GM23338 (cell line): ENCODE data around the gene CCDC86. TPM values are rescaled to one million over a fixed set of nuclear protein-coding genes. Genes with fewer than 3 reads are reported as not detected.

ENCODE experiments used
- ATAC-seq: fragments of 200-7000 bp; cut with Tn5 transposase; 3 replicates; pipeline ENCODE4 v1.9.1; 2020
- DNase-seq: peaks from one replicate; pipeline ENCODE4 v3.0.0-alpha.2; 2015; ENCODE audit warnings: low spot score
- H2AFZ ChIP-seq: fragments of 200-600 bp; sonication (generic); 2 replicates; pipeline ENCODE4 v1.8.0; 2016; ENCODE audit warnings: antibody characterized with exemption, mild to moderate bottlenecking, moderate library complexity
- H3F3A ChIP-seq: fragments of 200-600 bp; sonication (generic); replicated peaks from 2 replicates; pipeline ENCODE4 v1.8.0; 2017; ENCODE audit warnings: antibody characterized with exemption, mixed run types, low read depth
- H3K27ac ChIP-seq: fragments of 200-600 bp; sonication (generic); 2 replicates; pipeline ENCODE4 v1.6.1; 2016; ENCODE audit warnings: low read depth
- H3K27me3 ChIP-seq: fragments of 200-600 bp; sonication (generic); 2 replicates; pipeline ENCODE4 v1.8.0; 2016; ENCODE audit warnings: mild to moderate bottlenecking, mixed run types, moderate library complexity; ENCODE audit not compliant: insufficient read depth
- H3K36me3 ChIP-seq: fragments of 200-600 bp; sonication (generic); 2 replicates; pipeline ENCODE4 v1.8.0; 2016; ENCODE audit warnings: mild to moderate bottlenecking; ENCODE audit not compliant: insufficient read depth
- H3K4me1 ChIP-seq: fragments of 200-600 bp; sonication (generic); 2 replicates; pipeline ENCODE4 v1.8.0; 2016; ENCODE audit warnings: mild to moderate bottlenecking, moderate library complexity; ENCODE audit not compliant: insufficient read depth
- H3K4me2 ChIP-seq: fragments of 200-600 bp; sonication (generic); 2 replicates; pipeline ENCODE4 v1.7.1; 2017; ENCODE audit warnings: mixed run types
- H3K4me3 ChIP-seq: fragments of 200-600 bp; sonication (generic); 2 replicates; pipeline ENCODE4 v1.6.1; 2016; ENCODE audit warnings: mixed run types
- H3K79me2 ChIP-seq: fragments of 200-600 bp; sonication (generic); replicated peaks from 2 replicates; pipeline ENCODE4 v1.8.0; 2017; ENCODE audit warnings: mild to moderate bottlenecking; ENCODE audit not compliant: insufficient read depth
- H3K9me2 ChIP-seq: fragments of 200-600 bp; sonication (generic); 2 replicates; pipeline ENCODE4 v1.8.0; 2017; ENCODE audit not compliant: insufficient read depth
- H4K20me1 ChIP-seq: fragments of 200-600 bp; sonication (generic); replicated peaks from 2 replicates; pipeline ENCODE4 v1.8.0; 2017; ENCODE audit warnings: mild to moderate bottlenecking; ENCODE audit not compliant: insufficient read depth
- H3K27ac Mint-ChIP-seq: 2 replicates; pipeline ENCODE4 v1.8.0; 2020; ENCODE audit warnings: inconsistent platforms, mild to moderate bottlenecking, moderate library complexity, mixed read lengths
- H3K27me3 Mint-ChIP-seq: 3 replicates; pipeline ENCODE4 v1.8.0; 2022; ENCODE audit warnings: low read depth, mild to moderate bottlenecking, moderate library complexity, mixed read lengths, inconsistent platforms; ENCODE audit not compliant: insufficient read depth, poor library complexity
- H3K36me3 Mint-ChIP-seq: 3 replicates; pipeline ENCODE4 v1.8.0; 2021; ENCODE audit warnings: low read depth, mild to moderate bottlenecking, inconsistent platforms, moderate library complexity, mixed read lengths
- H3K4me1 Mint-ChIP-seq: 3 replicates; pipeline ENCODE4 v1.8.0; 2020; ENCODE audit warnings: mild to moderate bottlenecking, inconsistent platforms, mixed read lengths
- H3K4me3 Mint-ChIP-seq: 3 replicates; pipeline ENCODE4 v1.8.0; 2021; ENCODE audit warnings: moderate library complexity, mild to moderate bottlenecking, inconsistent platforms, mixed read lengths
- H3K9me3 Mint-ChIP-seq: 3 replicates; pipeline ENCODE4 v1.8.0; 2020; ENCODE audit warnings: moderate library complexity, mild to moderate bottlenecking, inconsistent platforms, mixed read lengths
- CREB1 ChIP-seq: fragments of 250-450 bp; sonication (Bioruptor Pico); IDR thresholded peaks from 2 replicates; pipeline ENCODE4 v1.5.0; 2020; ENCODE audit warnings: low read depth, mild to moderate bottlenecking, moderate library complexity
- CTCF ChIP-seq, 2 experiments: fragments of 200-600 bp in 1 of 2; sonication (generic) in 1 of 2; conservative IDR thresholded peaks; 2 replicates each; pipeline versions ENCODE4 v1.5.1 to v1.6.1; 2016 to 2017; ENCODE audit warnings: antibody characterized with exemption in 2 of 2, low read depth in 2 of 2, mild to moderate bottlenecking in 2 of 2, moderate library complexity in 1 of 2
- ETS1 ChIP-seq: IDR thresholded peaks from 2 replicates; pipeline ENCODE4 v1.6.1; 2016; ENCODE audit warnings: antibody characterized with exemption
- EZH2 ChIP-seq: fragments of 200-600 bp; sonication (generic); IDR thresholded peaks from one replicate; pipeline ENCODE4 v1.8.0; 2017; ENCODE audit warnings: antibody characterized with exemption, mild to moderate bottlenecking, low read depth; ENCODE audit not compliant: unreplicated experiment
- EZH2phosphoT487 ChIP-seq: fragments of 200-600 bp; sonication (generic); IDR thresholded peaks from one replicate; pipeline ENCODE4 v1.8.1; 2018; ENCODE audit warnings: antibody characterized with exemption; ENCODE audit not compliant: unreplicated experiment
- JUNB ChIP-seq: IDR thresholded peaks from one replicate; pipeline ENCODE4 v1.6.1; 2016; ENCODE audit warnings: antibody characterized with exemption; ENCODE audit not compliant: unreplicated experiment
- NANOG ChIP-seq: IDR thresholded peaks from 2 replicates; pipeline ENCODE4 v1.6.1; 2016; ENCODE audit warnings: antibody characterized with exemption, borderline replicate concordance
- POLR2AphosphoS5 ChIP-seq: IDR thresholded peaks from 2 replicates; pipeline ENCODE4 v1.6.1; 2016; ENCODE audit warnings: antibody characterized with exemption, low read depth
- REST ChIP-seq: IDR thresholded peaks from one replicate; pipeline ENCODE4 v1.6.1; 2018; ENCODE audit warnings: antibody characterized with exemption; ENCODE audit not compliant: unreplicated experiment
- STAT1 ChIP-seq: IDR thresholded peaks from one replicate; pipeline ENCODE4 v1.6.1; 2016; ENCODE audit warnings: antibody characterized with exemption; ENCODE audit not compliant: unreplicated experiment
- ZNF114 ChIP-seq: fragments of 250-450 bp; sonication (Bioruptor Pico); IDR thresholded peaks from 2 replicates; pipeline ENCODE4 v1.5.0; 2020; ENCODE audit warnings: mild to moderate bottlenecking, moderate library complexity
- ZNF331 ChIP-seq: fragments of 250-450 bp; sonication (Bioruptor Pico); IDR thresholded peaks from 2 replicates; pipeline ENCODE4 v1.5.0; 2020; ENCODE audit warnings: low read depth, mild to moderate bottlenecking, moderate library complexity
- ZNF462 ChIP-seq: fragments of 250-450 bp; sonication (Bioruptor Pico); IDR thresholded peaks from 2 replicates; pipeline ENCODE4 v1.5.0; 2020; ENCODE audit warnings: mild to moderate bottlenecking, moderate library complexity
- polyA plus RNA-seq: library from polyadenylated mRNA; unstranded; fragments of >200 nt; fragmentation: Nextera tagmentation; extraction: Ambion mirVana; gene quantifications from 2 replicates; pipeline ENCODE4 v1.2.1, GENCODE V29; 2016
- total RNA-seq: library from RNA; depleted of rRNA; stranded (reverse); fragments of >200 nt; shearing (Covaris generic); gene quantifications from 2 replicates; pipeline ENCODE4 v1.2.3, GENCODE V29; 2014

CCDC86 gene
- total and polyA plus RNA-seq, 2 experiments from 2014 or later, result 67.3 to 98.5 TPM

GRCh38 chr11:60855726-60856633, 14.1 kb downstream of the CCDC86 start, which contains the start of gene PTGDR2:
Gene PTGDR2, minus strand, starts transcription at chr11:60855950. Its CDS starts 2,228 bp downstream, at chr11:60853722.
- peaks cover 12% of the 10 kb centered on the region for H3K4me1 Mint-ChIP-seq
- 0 out of 2 replicates have a peak, but pooled peaks cover 5% of the 10 kb centered on the region for H3K4me1 ChIP-seq
- H3K27me3 ChIP-seq, result peaks cover 23% of the 10 kb centered on the region
- no peaks in the 10 kb centered on the region; the same call in 2 of the 3 replicates for H3K9me3 Mint-ChIP-seq
- H3K27me3 Mint-ChIP-seq, result peaks cover 18% of the 10 kb centered on the region
- peaks cover 15% of the 10 kb centered on the region for H3K36me3 Mint-ChIP-seq
- H3K36me3 ChIP-seq, result no peaks in the 10 kb centered on the region
- TF ChIP-seq CTCF (conservative IDR thresholded peaks at IDR 0.05; ENCODE audit: low read depth in 2 of 2) (no peak), CREB1 (CRISPR knock-in tag) (no peak), ZNF331 (no peak), POLR2AphosphoS5 (no peak), REST (no peak), ZNF114 (no peak), EZH2phosphoT487 (no peak), EZH2 (no peak), ETS1 (no peak), STAT1 (no peak), ZNF462 (CRISPR knock-in tag) (no peak), JUNB (no peak), NANOG (no peak)
- H3F3A ChIP-seq, result peaks cover 9% of the 10 kb centered on the region; the same call in 1 of the 2 replicates
- H3K9me2 ChIP-seq, result no peaks in the 10 kb centered on the region
- H2AFZ ChIP-seq, result no peak within 1 kb of the TSS
- H3K4me3 ChIP-seq, result no peak within 1 kb of the TSS
- H3K27ac Mint-ChIP-seq, result no peak within 1 kb of the TSS
- no peak within 1 kb of the TSS for H3K4me3 Mint-ChIP-seq
- DNase-seq (no peak), ATAC-seq (no peak)
- H3K79me2 ChIP-seq, result no peaks in the 10 kb centered on the region
- H4K20me1 ChIP-seq, result no peaks in the 10 kb centered on the region; the same call in 1 of the 2 replicates
- H3K4me2 ChIP-seq, result no peak within 1 kb of the TSS
- H3K27ac ChIP-seq, result no peak within 1 kb of the TSS
